Activated T-cell treated with anti-CD3 and anti-CD28 coated beads, Interleukin-2, amount 50 U/mL, for 1 hour (primary cell): Measurements from ENCODE around the gene NBR1.
"Not testable (repeated sequence)": the region's sequence is repeated elsewhere in the genome, so short reads cannot be mapped to it uniquely, and the experiment has no call there.

Experiments used
- DNase-seq: peaks from one replicate; pipeline ENCODE4 v3.0.0-alpha.2; 2020

The NBR1 gene

DNA sequence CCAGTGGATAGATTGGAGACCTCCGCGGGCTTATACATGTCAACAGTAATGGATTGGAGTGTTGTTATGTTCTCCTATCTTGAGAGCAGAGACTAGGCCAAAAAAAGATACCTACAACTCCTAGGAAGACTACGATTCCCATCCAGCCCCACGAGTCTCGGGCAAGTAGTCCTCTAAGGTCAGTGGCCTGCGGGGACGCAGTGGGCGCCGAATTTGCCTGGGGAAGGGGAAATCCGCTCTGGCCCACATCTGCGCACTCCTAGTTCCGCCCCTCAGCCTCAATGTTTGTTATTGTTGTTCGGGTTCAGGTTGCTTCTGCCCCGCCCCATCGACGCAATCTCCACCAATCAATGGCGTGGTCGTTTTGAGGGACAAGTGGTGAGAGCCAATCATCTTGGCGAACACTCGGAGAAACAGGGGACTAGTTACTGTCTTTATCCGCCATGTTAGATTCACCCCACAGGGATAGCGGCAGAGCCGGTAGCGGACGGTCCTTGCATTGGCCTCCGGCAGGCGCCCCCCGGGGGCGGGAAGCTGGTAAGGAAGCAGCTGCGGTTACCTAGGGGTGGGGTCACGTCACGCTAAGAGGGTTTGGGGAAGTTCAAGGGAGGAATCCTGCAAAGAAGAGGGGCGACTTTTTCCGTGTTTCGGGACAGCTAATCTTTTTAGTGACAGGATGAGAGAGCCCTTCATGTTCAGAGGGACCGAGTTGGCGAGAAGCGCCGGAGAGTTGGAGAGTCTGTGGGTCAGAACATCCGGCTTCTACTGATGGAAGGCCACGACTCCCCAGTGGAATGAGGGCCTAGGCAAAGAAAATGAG is at the start of gene NBR1:
Gene NBR1, plus strand, starts transcription at position 449 of the 820 bp plus-strand sequence. CDS start 4,586 bp downstream, outside the sequence.
- peak; percentile 93 for DNase-seq

GRCh38 chr17:43125133-43125966 is 45.7 kb upstream of the NBR1 start, which contains the start of gene BRCA1:
BRCA1 (minus strand) TSS chr17:43125364; CDS start chr17:43124096, 1,268 bp downstream.
- peak; percentile 87 for DNase-seq

GRCh38 chr17:43125967-43126910 is 44.8 kb upstream of the NBR1 start:
- DNase-seq = peak; percentile 28

- no peak for DNase-seq
These were observed 44.1 kb upstream of the NBR1 start for GRCh38 chr17:43126911-43127290.

DNA sequence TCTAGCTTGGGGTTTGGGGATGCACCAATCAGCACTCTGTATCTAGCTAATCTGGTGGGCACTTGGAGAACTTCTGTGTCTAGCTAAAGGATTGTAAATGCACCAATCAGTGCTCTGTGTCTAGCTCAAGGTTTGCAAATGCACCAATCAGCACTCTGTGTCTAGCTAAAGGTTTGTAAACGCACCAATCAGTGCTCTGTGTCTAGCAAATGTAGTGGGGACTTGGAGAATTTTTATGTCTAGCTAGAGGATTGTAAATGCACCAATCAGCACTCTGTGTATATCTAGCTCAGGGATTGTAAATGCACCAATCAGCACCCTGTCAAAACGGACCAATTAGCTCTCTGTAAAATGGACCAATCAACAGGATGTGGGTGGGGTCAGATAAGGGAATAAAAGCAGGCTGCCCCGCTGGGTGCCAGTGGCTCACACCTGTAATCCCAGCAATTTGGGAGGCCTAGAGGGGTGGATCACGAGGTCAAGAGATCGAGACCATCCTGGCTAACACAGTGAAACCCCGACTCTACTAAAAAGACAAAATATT is 43.6 kb upstream of the NBR1 start:
- DNase-seq = not testable (repeated sequence)

- no peak for DNase-seq
These were observed 41.4 kb upstream of the NBR1 start for GRCh38 chr17:43129671-43130010.

- no peak for DNase-seq
These were observed 38.9 kb upstream of the NBR1 start for GRCh38 chr17:43132117-43132516.

GRCh38 chr17:43133439-43133838 is 37.6 kb upstream of the NBR1 start:
- not testable (repeated sequence) for DNase-seq

GRCh38 chr17:43134774-43135453 is 36.1 kb upstream of the NBR1 start:
- DNase-seq = no peak

- no peak for DNase-seq
These were observed 35.6 kb upstream of the NBR1 start for GRCh38 chr17:43135454-43135819.

GRCh38 chr17:43136574-43136973 is 34.4 kb upstream of the NBR1 start:
- DNase-seq = not testable (repeated sequence)

DNA sequence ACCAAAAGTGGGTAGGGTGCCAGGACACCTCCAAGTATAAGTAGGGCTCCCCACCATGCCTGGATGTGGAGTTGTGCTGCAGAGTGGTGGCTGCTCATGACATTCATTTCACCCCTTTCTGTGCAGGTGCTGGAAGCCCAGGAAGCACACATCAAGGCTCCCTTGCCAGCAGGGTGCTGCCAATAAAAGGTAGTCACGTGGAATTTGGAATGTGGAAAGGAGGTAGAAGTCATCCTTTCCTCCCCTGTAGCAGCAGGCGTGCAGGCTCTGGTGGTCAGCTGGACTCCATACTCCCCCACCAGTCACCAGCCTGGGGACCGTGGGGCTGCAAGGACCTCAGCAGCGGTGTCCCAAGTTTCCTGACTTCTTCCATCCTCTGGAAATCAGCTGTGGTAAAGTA is 32.5 kb upstream of the NBR1 start:
- not testable (repeated sequence) for DNase-seq

GRCh38 chr17:43140396-43141332 is 30.4 kb upstream of the NBR1 start:
- DNase-seq = no peak

- DNase-seq = no peak
These were observed 28.9 kb upstream of the NBR1 start for GRCh38 chr17:43142153-43142552.

DNA sequence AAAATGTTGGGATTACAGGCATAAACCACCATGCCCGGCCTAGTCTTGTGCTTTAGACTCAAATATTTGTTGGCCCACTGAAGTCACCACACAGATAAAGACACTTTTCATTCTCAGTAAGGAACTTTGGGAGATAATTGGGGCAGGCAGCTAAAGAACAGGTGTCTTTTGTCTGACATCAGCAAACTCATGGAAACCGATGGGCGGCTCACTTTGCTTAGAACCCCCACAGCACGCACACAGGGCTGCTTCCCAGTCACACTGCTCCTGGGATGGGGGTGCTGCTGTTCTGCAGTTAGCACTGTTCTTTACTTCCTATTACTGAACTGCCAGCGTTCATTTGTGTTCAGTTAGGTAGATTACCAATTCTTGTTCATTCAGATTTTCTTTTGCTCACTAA is 27.8 kb upstream of the NBR1 start:
- no peak for DNase-seq

GRCh38 chr17:43146649-43147048 is 24.4 kb upstream of the NBR1 start:
- DNase-seq = no peak

DNA sequence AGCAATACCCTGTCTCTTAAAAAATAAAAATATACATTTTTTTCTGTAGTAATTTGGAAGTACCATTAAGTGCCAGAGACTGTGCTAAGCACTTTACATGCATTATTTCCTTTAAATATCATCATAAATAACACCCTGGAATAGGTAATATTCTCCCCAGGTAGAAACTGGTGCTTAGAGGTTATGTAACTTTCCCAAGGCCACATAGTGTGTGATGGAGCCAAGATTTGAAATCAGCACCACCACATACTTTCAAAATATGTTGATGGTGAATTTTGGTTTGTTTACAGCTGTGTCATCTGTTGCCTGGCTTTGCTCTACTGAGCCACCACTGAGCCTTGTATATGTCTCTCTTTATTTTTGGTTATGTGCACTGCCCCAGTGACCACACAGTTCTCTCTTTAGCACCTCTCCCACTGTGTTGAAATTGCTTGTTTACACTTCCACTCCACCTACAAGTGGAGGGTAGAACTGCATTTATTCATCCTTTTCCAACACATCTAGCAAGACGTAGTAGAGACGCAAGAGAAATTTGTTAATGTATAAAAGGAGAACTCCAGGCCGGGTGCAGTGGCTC is 19.0 kb upstream of the NBR1 start:
- no peak for DNase-seq

- not testable (repeated sequence) for DNase-seq
These were observed 17.7 kb upstream of the NBR1 start for GRCh38 chr17:43153197-43153835.

- no peak for DNase-seq
These were observed 15.3 kb upstream of the NBR1 start for GRCh38 chr17:43155666-43156065.

DNA sequence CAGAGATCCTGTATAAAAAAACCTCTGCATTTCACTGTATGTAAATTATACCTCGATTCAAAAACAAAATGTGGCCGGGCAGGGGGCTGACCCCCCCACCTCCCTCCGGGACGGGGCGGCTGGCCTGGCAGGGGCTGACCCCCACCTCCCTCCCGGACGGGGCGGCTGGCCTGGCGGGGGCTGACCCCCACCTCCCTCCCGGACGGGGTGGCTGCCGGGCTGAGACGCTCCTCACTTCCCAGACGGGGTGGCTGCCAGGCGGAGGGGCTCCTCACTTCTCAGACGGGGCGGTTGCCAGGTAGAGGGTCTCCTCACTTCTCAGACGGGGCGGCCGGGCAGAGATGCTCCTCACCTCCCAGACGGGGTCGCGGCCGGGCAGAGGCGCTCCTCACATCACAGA is 11.8 kb upstream of the NBR1 start:
- DNase-seq = not testable (repeated sequence)
